H9 (cell line): ENCODE results near the gene TIAM2. TPM values are rescaled to one million over a fixed set of nuclear protein-coding genes. Genes with fewer than 3 reads are reported as not detected.
A peak's percentile ranks its signal among the peaks of the same experiment; 100 is the strongest.

Experiments
- DNase-seq: peaks from one replicate; pipeline ENCODE4 v3.0.0-alpha.2; 2017
- H2AFZ ChIP-seq: one replicate; pipeline ENCODE4 v1.6.1; 2013; ENCODE audit warnings: mild to moderate bottlenecking, low read length, control low read depth, moderate library complexity
- H2AK5ac ChIP-seq: 2 replicates; pipeline ENCODE4 v1.6.1; 2013; ENCODE audit warnings: low read length, control low read depth, mixed read lengths; ENCODE audit not compliant: insufficient read length
- H2BK120ac ChIP-seq: one replicate; pipeline ENCODE4 v1.6.1; 2013; ENCODE audit warnings: low read depth, mild to moderate bottlenecking, low read length, control low read depth, inconsistent platforms; ENCODE audit not compliant: poor library complexity, severe bottlenecking
- H2BK12ac ChIP-seq: 2 replicates; pipeline ENCODE4 v1.6.1; 2013; ENCODE audit warnings: low read length, control low read depth, mixed read lengths, low read depth; ENCODE audit not compliant: insufficient read length
- H2BK15ac ChIP-seq: 2 replicates; pipeline ENCODE4 v1.6.1; 2013; ENCODE audit warnings: low read depth, low read length, control low read depth
- H2BK20ac ChIP-seq: one replicate; pipeline ENCODE4 v1.6.1; 2013; ENCODE audit warnings: low read depth, mild to moderate bottlenecking, low read length, control low read depth, inconsistent platforms; ENCODE audit not compliant: poor library complexity, severe bottlenecking
- H2BK5ac ChIP-seq: 2 replicates; pipeline ENCODE4 v1.6.1; 2013; ENCODE audit warnings: low read length, control low read depth, mixed read lengths; ENCODE audit not compliant: insufficient read length
- H3K14ac ChIP-seq: 2 replicates; pipeline ENCODE4 v1.6.1; 2013; ENCODE audit warnings: low read length, control low read depth; ENCODE audit not compliant: insufficient read depth
- H3K18ac ChIP-seq: 2 replicates; pipeline ENCODE4 v1.6.1; 2013; ENCODE audit warnings: low read depth, mild to moderate bottlenecking, mixed read lengths, low read length, control low read depth; ENCODE audit not compliant: insufficient read length
- H3K23ac ChIP-seq: 2 replicates; pipeline ENCODE4 v1.6.1; 2013; ENCODE audit warnings: low read length, control low read depth, mixed read lengths, low read depth; ENCODE audit not compliant: insufficient read length
- H3K23me2 ChIP-seq: 2 replicates; pipeline ENCODE4 v1.6.1; 2013; ENCODE audit warnings: low read depth, mild to moderate bottlenecking, mixed read lengths, low read length, control low read depth; ENCODE audit not compliant: insufficient read length, poor library complexity, severe bottlenecking
- H3K27ac ChIP-seq: 2 replicates; pipeline ENCODE4 v1.5.1; 2013; ENCODE audit warnings: low read length, control low read depth, mixed read lengths, low read depth; ENCODE audit not compliant: insufficient read length
- H3K27me3 ChIP-seq: 2 replicates; pipeline ENCODE4 v1.6.1; 2013; ENCODE audit warnings: low read length, control low read depth, inconsistent platforms; ENCODE audit not compliant: insufficient read depth
- H3K4ac ChIP-seq: 2 replicates; pipeline ENCODE4 v1.6.1; 2013; ENCODE audit warnings: low read depth, mild to moderate bottlenecking, control low read depth, inconsistent platforms, low read length, moderate library complexity
- H3K4me1 ChIP-seq: 2 replicates; pipeline ENCODE4 v1.6.1; 2013; ENCODE audit warnings: low read length, control low read depth, inconsistent platforms; ENCODE audit not compliant: insufficient read depth
- H3K4me2 ChIP-seq: 2 replicates; pipeline ENCODE4 v1.6.1; 2013; ENCODE audit warnings: low read length, control low read depth, mixed read lengths; ENCODE audit not compliant: insufficient read length, insufficient read depth
- H3K56ac ChIP-seq: 2 replicates; pipeline ENCODE4 v1.6.1; 2013; ENCODE audit warnings: low read depth, mild to moderate bottlenecking, mixed read lengths, low read length, control low read depth; ENCODE audit not compliant: insufficient read length
- H3K79me1 ChIP-seq: 2 replicates; pipeline ENCODE4 v1.6.1; 2013; ENCODE audit warnings: low read depth, mild to moderate bottlenecking, moderate library complexity, low read length, control low read depth, inconsistent platforms; ENCODE audit not compliant: insufficient read depth, poor library complexity, severe bottlenecking
- H3K79me2 ChIP-seq: 2 replicates; pipeline ENCODE4 v1.6.1; 2013; ENCODE audit warnings: low read length, control low read depth, inconsistent platforms; ENCODE audit not compliant: insufficient read depth
- H3K9ac ChIP-seq: 2 replicates; pipeline ENCODE4 v1.6.1; 2013; ENCODE audit warnings: low read length, control low read depth, mixed read lengths; ENCODE audit not compliant: insufficient read length; ENCODE audit errors: extremely low read depth
- H3K9me3 ChIP-seq: one replicate; pipeline ENCODE4 v1.6.1; 2013; ENCODE audit warnings: low read depth, low read length, inconsistent platforms; ENCODE audit not compliant: control insufficient read depth
- H3T11ph ChIP-seq: one replicate; pipeline ENCODE4 v1.6.1; 2013; ENCODE audit warnings: mild to moderate bottlenecking, low read length, control low read depth, inconsistent platforms
- H4K20me1 ChIP-seq: one replicate; pipeline ENCODE4 v1.6.1; 2013; ENCODE audit not compliant: control insufficient read depth, insufficient read length, insufficient read depth
- H4K5ac ChIP-seq: 2 replicates; pipeline ENCODE4 v1.6.1; 2013; ENCODE audit warnings: low read depth, mild to moderate bottlenecking, mixed read lengths, low read length, control low read depth; ENCODE audit not compliant: insufficient read length
- H4K8ac ChIP-seq: replicated peaks from 2 replicates; pipeline ENCODE4 v1.6.1; 2013; ENCODE audit warnings: low read length, control low read depth, mixed read lengths, low read depth; ENCODE audit not compliant: insufficient read length
- H4K91ac ChIP-seq: 2 replicates; pipeline ENCODE4 v1.6.1; 2013; ENCODE audit warnings: low read depth, mild to moderate bottlenecking, moderate library complexity, mixed read lengths, low read length, control low read depth; ENCODE audit not compliant: insufficient read length
- H3K27ac Mint-ChIP-seq, 3 experiments: 2 replicates in 2 of 3; 3 replicates in 1 of 3; pipeline ENCODE4 v1.8.0; 2020 to 2021; ENCODE audit warnings: mixed read lengths in 3 of 3, mild to moderate bottlenecking in 1 of 3, moderate library complexity in 1 of 3
- H3K27me3 Mint-ChIP-seq: 2 replicates; pipeline ENCODE4 v1.8.0; 2021; ENCODE audit warnings: low read depth, mild to moderate bottlenecking, moderate library complexity, mixed read lengths
- H3K36me3 Mint-ChIP-seq, 3 experiments: 2 replicates in 2 of 3; 3 replicates in 1 of 3; pipeline ENCODE4 v1.8.0; 2020 to 2021; ENCODE audit warnings: low read depth in 3 of 3, mixed read lengths in 3 of 3; ENCODE audit not compliant: insufficient read depth in 1 of 3
- H3K4me1 Mint-ChIP-seq, 2 experiments: 2 replicates each; pipeline ENCODE4 v1.8.0; 2020; ENCODE audit warnings: mixed read lengths in 2 of 2
- H3K4me3 Mint-ChIP-seq, 2 experiments: 2 replicates in 1 of 2; 3 replicates in 1 of 2; pipeline ENCODE4 v1.8.0; 2020 to 2021; ENCODE audit warnings: mild to moderate bottlenecking in 2 of 2, mixed read lengths in 2 of 2, moderate library complexity in 1 of 2
- H3K9me3 Mint-ChIP-seq, 2 experiments: 2 replicates in 1 of 2; 3 replicates in 1 of 2; pipeline ENCODE4 v1.8.0; 2020; ENCODE audit warnings: mild to moderate bottlenecking in 2 of 2, mixed read lengths in 2 of 2, moderate library complexity in 1 of 2
- WGBS: extraction: QIAGEN DNeasy Blood & Tissue Kit; methylation state at CpG from one replicate; pipeline ENCODE4 v1.1.7; 2013; ENCODE audit warnings: missing lambda C conversion rate, low lambda C conversion rate, mixed read lengths; ENCODE audit not compliant: insufficient read length; ENCODE audit errors: extremely low coverage; 5-methylcytosine and 5-hydroxymethylcytosine counted together
- total RNA-seq: library from RNA; stranded (reverse); gene quantifications from 2 replicates; pipeline ENCODE4 v1.2.1, GENCODE V29; 2021
- TF ChIP-seq, protein P1 (sequence below): fragments of 200-600 bp; sonication (generic); conservative IDR thresholded peaks from 3 replicates; pipeline ENCODE4 v1.8.0; 2021; ENCODE audit warnings: antibody characterized with exemption, mild to moderate bottlenecking

Gene TIAM2
- total RNA-seq, 1 experiment from 2014 or later: 6.3 TPM

DNA sequence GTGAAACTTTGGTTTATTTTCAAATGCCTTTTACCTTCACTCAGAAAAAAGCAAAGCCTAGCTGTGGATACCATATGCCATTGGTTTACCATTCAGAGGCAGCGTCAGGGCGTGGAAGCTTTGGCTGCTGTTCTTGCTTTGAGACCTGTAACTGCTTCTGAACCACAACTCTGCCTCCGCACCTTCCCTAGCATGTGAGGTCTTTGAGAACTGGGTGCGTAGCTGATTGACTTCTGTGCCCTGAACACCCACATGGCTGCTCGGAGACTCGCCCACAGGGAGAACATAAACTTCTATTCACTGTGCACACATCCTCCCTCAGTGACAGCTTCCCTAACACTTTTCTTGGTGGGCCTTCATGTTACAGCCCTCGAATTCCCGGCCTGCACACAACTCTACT is 257.5 kb downstream of the TIAM2 start:
- no peak overlapping the region for H3K4ac ChIP-seq
- no peak overlapping the region for H3K4me2 ChIP-seq

More for the DNA sequence above, 257.5 kb downstream of the TIAM2 start:
- H3K9me3 ChIP-seq: no peaks in the 10 kb centered on the region
- no peak overlapping the region for H2BK15ac ChIP-seq
- H3T11ph ChIP-seq: no peak overlapping the region
- H3K14ac ChIP-seq: no peak overlapping the region
- no peak overlapping the region for H3K56ac ChIP-seq
- H3K9ac ChIP-seq: no peak overlapping the region
- no peak overlapping the region for H3K27ac ChIP-seq
- no peak overlapping the region for H4K91ac ChIP-seq
- no peak overlapping the region for H2BK120ac ChIP-seq
- no peaks in the 10 kb centered on the region for H3K79me1 ChIP-seq
- no peak overlapping the region for H3K23ac ChIP-seq
- DNase-seq: no peak
- peaks cover 16 to 65% (median 58%) of the 10 kb centered on the region in 3 experiments; a peak in 6 of 7 replicates for H3K36me3 Mint-ChIP-seq
- peak overlapping the region; percentile 74 to 99 (median 84); a peak in 6 of 7 replicates for H3K27ac Mint-ChIP-seq
- peaks cover 31 to 32% of the 10 kb centered on the region in 2 experiments for H3K4me1 Mint-ChIP-seq
- no peaks in the 10 kb centered on the region for H3K27me3 ChIP-seq
- no peak overlapping the region for H2BK5ac ChIP-seq
- H4K5ac ChIP-seq: no peak overlapping the region
- WGBS: no CpG with 5 or more reads among the region's 8 CpGs
- no peak overlapping the region for H2BK20ac ChIP-seq
- H2AFZ ChIP-seq: no peak overlapping the region
- 0 out of 2 replicates have a peak, but pooled peaks cover 2% of the 10 kb centered on the region for H3K4me1 ChIP-seq
- H3K18ac ChIP-seq: no peak overlapping the region
- no peaks in the 10 kb centered on the region for H3K23me2 ChIP-seq
- H3K79me2 ChIP-seq: no peaks in the 10 kb centered on the region
- H2BK12ac ChIP-seq: no peak overlapping the region
- TF ChIP-seq, protein P1, sequence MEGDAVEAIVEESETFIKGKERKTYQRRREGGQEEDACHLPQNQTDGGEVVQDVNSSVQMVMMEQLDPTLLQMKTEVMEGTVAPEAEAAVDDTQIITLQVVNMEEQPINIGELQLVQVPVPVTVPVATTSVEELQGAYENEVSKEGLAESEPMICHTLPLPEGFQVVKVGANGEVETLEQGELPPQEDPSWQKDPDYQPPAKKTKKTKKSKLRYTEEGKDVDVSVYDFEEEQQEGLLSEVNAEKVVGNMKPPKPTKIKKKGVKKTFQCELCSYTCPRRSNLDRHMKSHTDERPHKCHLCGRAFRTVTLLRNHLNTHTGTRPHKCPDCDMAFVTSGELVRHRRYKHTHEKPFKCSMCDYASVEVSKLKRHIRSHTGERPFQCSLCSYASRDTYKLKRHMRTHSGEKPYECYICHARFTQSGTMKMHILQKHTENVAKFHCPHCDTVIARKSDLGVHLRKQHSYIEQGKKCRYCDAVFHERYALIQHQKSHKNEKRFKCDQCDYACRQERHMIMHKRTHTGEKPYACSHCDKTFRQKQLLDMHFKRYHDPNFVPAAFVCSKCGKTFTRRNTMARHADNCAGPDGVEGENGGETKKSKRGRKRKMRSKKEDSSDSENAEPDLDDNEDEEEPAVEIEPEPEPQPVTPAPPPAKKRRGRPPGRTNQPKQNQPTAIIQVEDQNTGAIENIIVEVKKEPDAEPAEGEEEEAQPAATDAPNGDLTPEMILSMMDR: no peak
- H3K4me3 Mint-ChIP-seq: no peak overlapping the region
- no peaks in the 10 kb centered on the region for H3K27me3 Mint-ChIP-seq
- no peaks in the 10 kb centered on the region for H3K9me3 Mint-ChIP-seq
- H4K8ac ChIP-seq: no peak overlapping the region
- H4K20me1 ChIP-seq: no peaks in the 10 kb centered on the region
- no peak overlapping the region for H2AK5ac ChIP-seq
